BE2C (cell line): ENCODE data around the gene HMG20A.

Experiments
- DNase-seq: peaks from one replicate; pipeline ENCODE4 v3.0.0-alpha.2; 2020
- H3K27me3 ChIP-seq: fragments of 250-450 bp; sonication (Bioruptor Pico); 2 replicates; pipeline ENCODE4 v1.5.1; 2020; ENCODE audit warnings: mild to moderate bottlenecking
- H3K36me3 ChIP-seq: fragments of 250-450 bp; sonication (Bioruptor Pico); 2 replicates; pipeline ENCODE4 v1.5.1; 2020; ENCODE audit warnings: mild to moderate bottlenecking
- H3K4me1 ChIP-seq: fragments of 250-450 bp; sonication (Bioruptor Pico); 2 replicates; pipeline ENCODE4 v1.5.1; 2020
- H3K4me3 ChIP-seq: 2 replicates; pipeline ENCODE4 v1.5.1; 2011; ENCODE audit warnings: low read depth, low read length
- H3K9me3 ChIP-seq: fragments of 250-450 bp; sonication (Bioruptor Pico); 2 replicates; pipeline ENCODE4 v1.5.1; 2020
- TF ChIP-seq, protein P1 (sequence below): IDR thresholded peaks from 2 replicates; pipeline ENCODE4 v1.5.1; 2012; ENCODE audit warnings: mild to moderate bottlenecking, low read depth, low read length

The HMG20A gene

DNA sequence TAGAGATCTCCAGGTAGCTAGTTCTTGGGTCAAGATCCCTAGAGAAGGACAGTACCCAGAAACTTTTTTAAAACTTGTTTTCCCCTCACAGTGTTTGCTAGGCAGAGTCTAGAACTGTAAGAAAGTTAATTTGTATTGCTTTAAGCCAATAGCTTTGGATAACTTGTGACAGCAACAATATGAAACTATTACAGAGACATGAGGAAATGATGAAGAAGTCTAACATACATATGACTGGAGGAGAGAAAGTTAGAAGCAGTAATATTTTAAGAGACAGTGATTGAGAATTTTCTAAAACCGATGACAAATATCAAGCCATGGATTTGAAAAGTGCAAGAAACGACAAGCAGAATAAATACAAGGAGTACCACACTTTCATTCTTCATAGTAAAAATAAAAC is 10.0 kb downstream of the HMG20A start:
- H3K9me3 ChIP-seq, result no peaks in the 10 kb centered on the region
- H3K27me3 ChIP-seq, result no peaks in the 10 kb centered on the region
- H3K4me3 ChIP-seq, result no peak overlapping the region
- no peaks in the 10 kb centered on the region for H3K36me3 ChIP-seq
- TF ChIP-seq, protein P1, sequence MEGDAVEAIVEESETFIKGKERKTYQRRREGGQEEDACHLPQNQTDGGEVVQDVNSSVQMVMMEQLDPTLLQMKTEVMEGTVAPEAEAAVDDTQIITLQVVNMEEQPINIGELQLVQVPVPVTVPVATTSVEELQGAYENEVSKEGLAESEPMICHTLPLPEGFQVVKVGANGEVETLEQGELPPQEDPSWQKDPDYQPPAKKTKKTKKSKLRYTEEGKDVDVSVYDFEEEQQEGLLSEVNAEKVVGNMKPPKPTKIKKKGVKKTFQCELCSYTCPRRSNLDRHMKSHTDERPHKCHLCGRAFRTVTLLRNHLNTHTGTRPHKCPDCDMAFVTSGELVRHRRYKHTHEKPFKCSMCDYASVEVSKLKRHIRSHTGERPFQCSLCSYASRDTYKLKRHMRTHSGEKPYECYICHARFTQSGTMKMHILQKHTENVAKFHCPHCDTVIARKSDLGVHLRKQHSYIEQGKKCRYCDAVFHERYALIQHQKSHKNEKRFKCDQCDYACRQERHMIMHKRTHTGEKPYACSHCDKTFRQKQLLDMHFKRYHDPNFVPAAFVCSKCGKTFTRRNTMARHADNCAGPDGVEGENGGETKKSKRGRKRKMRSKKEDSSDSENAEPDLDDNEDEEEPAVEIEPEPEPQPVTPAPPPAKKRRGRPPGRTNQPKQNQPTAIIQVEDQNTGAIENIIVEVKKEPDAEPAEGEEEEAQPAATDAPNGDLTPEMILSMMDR, result no peak
- no peaks in the 10 kb centered on the region for H3K4me1 ChIP-seq
- no peak for DNase-seq

DNA sequence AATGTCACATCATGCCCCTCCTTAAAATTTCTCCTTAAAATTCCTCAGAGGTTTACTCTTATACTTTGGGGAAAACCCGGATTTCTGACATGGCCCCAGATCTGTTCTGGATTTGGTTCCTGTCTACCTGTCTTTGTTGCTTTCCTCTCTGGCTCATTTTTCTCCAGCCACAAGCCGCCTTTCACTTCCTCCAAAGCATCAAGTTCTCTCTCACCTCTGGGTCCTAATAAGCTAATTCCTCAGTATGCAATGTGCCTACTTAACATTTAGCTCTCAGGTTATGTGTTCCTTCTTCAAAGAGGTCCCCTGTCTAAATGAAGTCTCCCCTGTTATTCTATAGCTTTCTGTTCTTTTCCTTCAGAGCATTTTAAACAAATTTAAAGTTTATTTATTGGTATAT is 16.1 kb downstream of the HMG20A start:
- DNase-seq, result no peak
- TF ChIP-seq, protein P1, result no peak
- Histone ChIP-seq H3K4me1 (no peaks in the 10 kb centered on the region), H3K27me3 (no peaks in the 10 kb centered on the region), H3K4me3 (no peak overlapping the region), H3K9me3 (no peaks in the 10 kb centered on the region), H3K36me3 (no peaks in the 10 kb centered on the region)

DNA sequence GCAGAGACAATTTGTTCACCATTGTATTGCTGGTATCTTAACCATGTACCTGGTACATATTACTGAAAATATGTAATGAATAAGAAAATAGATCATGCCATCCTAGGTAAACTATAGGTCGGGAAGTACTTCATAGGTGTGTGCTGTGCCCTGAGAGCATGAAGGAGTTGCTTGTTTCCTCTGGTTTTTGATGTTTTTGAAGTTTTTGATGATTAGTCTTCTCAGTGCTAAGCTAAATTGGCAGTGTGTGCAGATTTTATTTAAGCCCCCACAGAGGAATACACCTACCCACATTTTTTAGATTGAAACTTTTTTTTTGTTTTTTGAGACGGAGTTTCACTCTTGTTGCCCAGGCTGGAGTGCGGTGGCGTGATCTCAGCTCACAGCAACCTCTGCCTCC is 16.6 kb downstream of the HMG20A start:
- Histone ChIP-seq H3K36me3 (no peaks in the 10 kb centered on the region), H3K4me1 (no peaks in the 10 kb centered on the region), H3K9me3 (no peaks in the 10 kb centered on the region), H3K27me3 (no peaks in the 10 kb centered on the region), H3K4me3 (no peak overlapping the region)
- no peak for DNase-seq
- TF ChIP-seq, protein P1, result no peak

DNA sequence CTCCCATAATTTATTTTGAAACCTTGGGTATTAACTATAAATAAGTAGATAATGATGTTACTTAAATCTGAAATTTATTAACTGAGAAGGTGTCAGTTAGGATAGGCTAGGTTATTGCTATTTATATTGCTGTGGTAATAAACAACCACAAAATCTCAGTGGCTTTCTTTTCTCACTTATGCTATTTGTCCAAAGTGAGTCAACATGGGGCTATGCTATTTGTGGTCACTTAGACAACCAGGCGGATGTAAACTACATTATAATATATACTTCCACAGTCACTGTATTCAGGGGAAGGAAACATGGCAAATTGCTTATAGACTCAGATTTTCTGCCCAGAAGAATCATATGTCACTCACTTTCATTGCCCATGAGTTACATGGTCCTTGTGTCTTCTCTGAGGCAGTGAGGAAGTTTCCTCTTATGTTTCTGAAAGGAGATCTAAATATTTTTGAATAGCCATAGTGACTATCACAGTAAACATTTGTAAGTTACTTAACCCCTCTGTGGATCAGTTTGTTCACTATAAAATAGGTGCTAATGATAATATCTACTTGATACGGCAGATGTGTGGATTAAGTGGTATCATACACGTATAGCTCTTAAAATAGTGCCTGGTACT is 19.8 kb downstream of the HMG20A start:
- H3K4me1 ChIP-seq, result no peaks in the 10 kb centered on the region
- no peak overlapping the region for H3K4me3 ChIP-seq
- H3K36me3 ChIP-seq, result no peaks in the 10 kb centered on the region
- no peak for DNase-seq
- no peaks in the 10 kb centered on the region for H3K27me3 ChIP-seq
- TF ChIP-seq, protein P1, result no peak
- no peaks in the 10 kb centered on the region for H3K9me3 ChIP-seq

DNA sequence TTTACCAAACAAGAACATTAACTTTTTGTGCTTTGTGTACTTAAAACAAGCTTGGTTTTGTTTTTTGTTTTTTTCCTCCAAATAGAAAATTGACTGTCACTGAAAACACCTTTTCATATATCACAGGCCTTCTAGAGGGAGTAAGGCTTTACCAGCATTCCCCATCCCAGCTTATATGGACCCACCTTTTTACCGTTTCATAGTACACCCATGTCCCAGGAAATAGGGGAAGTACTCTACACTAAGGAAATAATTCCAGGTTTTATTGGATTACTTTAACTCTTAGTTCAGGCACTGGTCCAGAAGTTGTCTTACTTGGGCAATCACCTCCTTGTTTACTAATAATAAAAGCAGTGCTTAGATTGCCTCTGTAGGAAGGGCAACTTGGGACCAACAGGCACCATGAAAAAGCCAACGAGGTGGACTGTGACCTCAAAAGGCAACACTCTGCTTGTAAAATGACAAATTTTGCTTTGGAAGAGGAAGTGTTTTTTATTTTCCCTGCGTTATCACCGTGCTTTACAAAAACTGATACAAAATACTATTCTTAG is 26.2 kb downstream of the HMG20A start:
- H3K27me3 ChIP-seq, result no peaks in the 10 kb centered on the region
- no peaks in the 10 kb centered on the region for H3K36me3 ChIP-seq
- TF ChIP-seq, protein P1, result no peak
- no peak for DNase-seq
- no peak overlapping the region for H3K4me3 ChIP-seq
- H3K9me3 ChIP-seq, result no peaks in the 10 kb centered on the region
- H3K4me1 ChIP-seq, result no peaks in the 10 kb centered on the region

DNA sequence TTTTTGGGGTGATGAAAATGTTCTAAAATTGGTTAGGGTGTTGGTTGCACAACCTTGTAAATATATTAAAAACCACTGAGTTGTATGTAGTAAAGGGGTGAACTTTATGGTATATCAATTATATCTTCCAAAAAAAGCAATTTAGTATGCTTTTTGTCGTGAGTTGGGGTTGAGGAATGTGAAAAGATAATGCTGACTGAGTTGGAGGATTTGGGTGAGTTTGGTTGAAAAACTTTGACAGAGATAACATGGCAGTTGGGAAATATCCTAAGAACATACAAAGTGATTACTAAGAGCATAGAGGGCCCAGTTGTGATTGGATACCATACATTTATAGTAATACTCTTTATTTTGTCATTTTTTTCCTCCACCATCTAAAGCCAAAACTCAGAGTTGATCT is 33.6 kb downstream of the HMG20A start:
- DNase-seq, result no peak
- TF ChIP-seq, protein P1, result no peak

More for the DNA sequence above, 33.6 kb downstream of the HMG20A start:
- peaks cover 16% of the 10 kb centered on the region for H3K4me1 ChIP-seq
- no peaks in the 10 kb centered on the region for H3K27me3 ChIP-seq
- no peak overlapping the region for H3K4me3 ChIP-seq
- peaks cover 8% of the 10 kb centered on the region; the same call in 1 of the 2 replicates for H3K36me3 ChIP-seq
- H3K9me3 ChIP-seq, result no peaks in the 10 kb centered on the region
